CD4-positive, alpha-beta T cell (primary cell): Measurements from ENCODE around the gene OCA2. TPM values are rescaled to one million over a fixed set of nuclear protein-coding genes. Genes with fewer than 3 reads are reported as not detected.

Source experiments
- ATAC-seq: fragments of 200-7000 bp; cut with Tn5 transposase; one replicate; pipeline ENCODE4 v1.10.0; 2022; ENCODE audit warnings: mild to moderate bottlenecking; ENCODE audit not compliant: poor library complexity
- CTCF ChIA-PET: fragments of 350-600 bp; sonication (Branson Sonifier 250); formaldehyde crosslinking; loops from one replicate; lab custom pipeline; 2021; ENCODE audit warnings: antibody characterized with exemption, inconsistent platforms; lab: Charles Lee
- POLR2A ChIA-PET: fragments of 350-600 bp; sonication (Branson Sonifier 250); formaldehyde crosslinking; loops from one replicate; lab custom pipeline; 2021; ENCODE audit warnings: antibody characterized with exemption, inconsistent platforms; lab: Charles Lee
- DNase-seq, 14 experiments: peaks; one replicate each; pipeline ENCODE4 v3.0.0-alpha.2; 2013 to 2020; ENCODE audit warnings: mixed read lengths in 2 of 14
- H3K27ac ChIP-seq, 2 donors: one replicate each; pipeline versions ENCODE4 v1.5.1 to v1.7.0; 2013; ENCODE audit warnings: low read length in 2 of 2, low read depth in 1 of 2, mild to moderate bottlenecking in 1 of 2
- H3K27me3 ChIP-seq, 2 experiments: 1 replicate in 1 of 2; 2 replicates in 1 of 2; pipeline versions ENCODE4 v1.6.1 to v1.7.0; 2013; ENCODE audit warnings: low read length in 2 of 2, control low read depth in 1 of 2, mild to moderate bottlenecking in 1 of 2, moderate library complexity in 1 of 2; ENCODE audit not compliant: insufficient read depth in 2 of 2, control insufficient read depth in 1 of 2
- H3K36me3 ChIP-seq: one replicate; pipeline ENCODE4 v1.6.1; 2013; ENCODE audit warnings: low read length, control low read depth; ENCODE audit not compliant: insufficient read depth
- H3K4me1 ChIP-seq: one replicate; pipeline ENCODE4 v1.6.1; 2013; ENCODE audit warnings: low read length, control low read depth; ENCODE audit not compliant: insufficient read depth
- H3K4me3 ChIP-seq: one replicate; pipeline ENCODE4 v1.5.1; 2013; ENCODE audit warnings: mild to moderate bottlenecking, low read length, moderate library complexity
- H3K9me3 ChIP-seq, 2 experiments: 1 replicate in 1 of 2; 2 replicates in 1 of 2; pipeline versions ENCODE4 v1.6.1 to v1.7.0; 2013; ENCODE audit warnings: low read length in 2 of 2, mild to moderate bottlenecking in 2 of 2, control low read depth in 1 of 2, moderate library complexity in 1 of 2; ENCODE audit not compliant: control insufficient read depth in 1 of 2, insufficient read depth in 1 of 2
- H3K27ac Mint-ChIP-seq: one replicate; pipeline ENCODE4 v1.8.0; 2020; ENCODE audit warnings: mixed read lengths
- H3K27me3 Mint-ChIP-seq: one replicate; pipeline ENCODE4 v1.8.0; 2021; ENCODE audit warnings: mixed read lengths
- H3K36me3 Mint-ChIP-seq: one replicate; pipeline ENCODE4 v1.8.0; 2021; ENCODE audit warnings: low read depth, mixed read lengths
- H3K4me1 Mint-ChIP-seq: one replicate; pipeline ENCODE4 v1.8.0; 2021; ENCODE audit warnings: low read depth, mixed read lengths
- H3K4me3 Mint-ChIP-seq: one replicate; pipeline ENCODE4 v1.8.0; 2020; ENCODE audit warnings: mild to moderate bottlenecking, mixed read lengths
- H3K9me3 Mint-ChIP-seq: one replicate; pipeline ENCODE4 v1.8.0; 2020; ENCODE audit warnings: mixed read lengths
- CTCF ChIP-seq: fragments of 200-600 bp; IDR thresholded peaks from one replicate; pipeline ENCODE4 v1.8.0; 2022; ENCODE audit warnings: antibody characterized with exemption, mild to moderate bottlenecking
- intact Hi-C, 2 experiments: fragments of 100-400 bp; cut with DNase I in 1 of 2; cut with micrococcal nuclease in 1 of 2; formaldehyde crosslinking; loops; one replicate each; pipeline versions ENCODE4 v1.15.1 to v1.9.0; 2023 to 2025; cut with DNase I, micrococcal nuclease
- total RNA-seq, 174 experiments: library from RNA in 2 of 174; stranded (reverse) in 2 of 174; gene quantifications; one replicate each; pipeline ENCODE4 v1.2.3 and lab custom pipeline; 2021 to 2026

OCA2 gene
- total RNA-seq, 2 experiments from 2014 or later, result not detected

- Mint-ChIP-seq H3K9me3 (no peaks in the 10 kb centered on the region), H3K36me3 (peaks cover 68% of the 10 kb centered on the region), H3K4me3 (no peak overlapping the region), H3K4me1 (no peaks in the 10 kb centered on the region), H3K27me3 (no peaks in the 10 kb centered on the region), H3K27ac (no peak overlapping the region)
- intact Hi-C loops, result no loop called here
- no peak overlapping the region for H3K4me3 ChIP-seq
- no peak overlapping the region for H3K27ac ChIP-seq
- no peaks in the 10 kb centered on the region for H3K27me3 ChIP-seq
- no peak for TF ChIP-seq CTCF
- CTCF ChIA-PET, result no interaction called here
- POLR2A ChIA-PET, result no interaction called here
- H3K4me1 ChIP-seq, result no peaks in the 10 kb centered on the region
- peaks cover 81% of the 10 kb centered on the region for H3K36me3 ChIP-seq
- H3K9me3 ChIP-seq, result no peaks in the 10 kb centered on the region
- DNase-seq, result no peak
- ATAC-seq, result no peak
Measured at GRCh38 chr15:28117432-28117990, 18.4 kb upstream of the OCA2 start.

GRCh38 chr15:28116521-28117431 is 17.7 kb upstream of the OCA2 start:
- POLR2A ChIA-PET, result no interaction called here
- CTCF ChIA-PET, result no interaction called here
- Histone ChIP-seq H3K27me3 (no peaks in the 10 kb centered on the region), H3K27ac (no peak overlapping the region), H3K4me1 (no peaks in the 10 kb centered on the region), H3K9me3 (no peaks in the 10 kb centered on the region), H3K36me3 (peaks cover 82% of the 10 kb centered on the region), H3K4me3 (no peak overlapping the region)
- no peak for DNase-seq
- no peaks in the 10 kb centered on the region for H3K9me3 Mint-ChIP-seq
- H3K27ac Mint-ChIP-seq, result no peak overlapping the region
- peaks cover 73% of the 10 kb centered on the region for H3K36me3 Mint-ChIP-seq
- H3K4me3 Mint-ChIP-seq, result no peak overlapping the region
- no peaks in the 10 kb centered on the region for H3K4me1 Mint-ChIP-seq
- no peak for TF ChIP-seq CTCF
- no peaks in the 10 kb centered on the region for H3K27me3 Mint-ChIP-seq
- no peak for ATAC-seq
- intact Hi-C loops, result no loop called here

- Mint-ChIP-seq H3K36me3 (peaks cover 74% of the 10 kb centered on the region), H3K27ac (no peak overlapping the region), H3K4me1 (no peaks in the 10 kb centered on the region), H3K27me3 (no peaks in the 10 kb centered on the region), H3K4me3 (no peak overlapping the region), H3K9me3 (no peaks in the 10 kb centered on the region)
- Histone ChIP-seq H3K9me3 (no peaks in the 10 kb centered on the region), H3K4me1 (no peaks in the 10 kb centered on the region), H3K4me3 (no peak overlapping the region), H3K36me3 (peaks cover 81% of the 10 kb centered on the region), H3K27ac (no peak overlapping the region), H3K27me3 (no peaks in the 10 kb centered on the region)
- ChIA-PET POLR2A (interaction anchor here (0.5 kb wide), 1 partner anchor 10 kb away, joined by 3 read pairs; no protein-coding TSS in a partner anchor), CTCF (no interaction called here)
- no peak for TF ChIP-seq CTCF
- no peak for DNase-seq
- intact Hi-C loops, result no loop called here
- no peak for ATAC-seq
Measured at GRCh38 chr15:28115871-28116270, 16.8 kb upstream of the OCA2 start.
